ENCODE data around the gene LTBP2.

DNA sequence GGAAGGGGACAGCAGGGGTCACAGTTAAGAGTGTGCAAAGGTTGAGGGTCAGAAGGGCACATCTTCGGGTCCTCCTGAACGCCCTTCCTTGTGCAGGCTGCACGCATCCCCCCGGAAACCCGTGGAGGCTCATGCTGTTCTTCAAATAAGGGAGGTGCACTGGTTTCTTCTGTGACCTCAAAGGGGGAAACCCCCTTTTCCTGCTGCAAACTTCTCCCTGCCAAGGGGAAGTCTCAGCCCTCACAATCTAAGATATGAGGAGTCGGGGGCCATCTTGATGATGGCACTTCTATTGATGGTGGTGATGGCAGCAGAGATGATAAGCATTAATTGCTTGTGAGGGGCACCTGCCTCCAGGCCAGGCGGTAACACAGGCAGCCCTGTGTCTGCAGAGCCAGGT lies 78.5 kb downstream of the LTBP2 start:
- TF ChIP-seq POLR2A (IDR thresholded peaks at IDR 0.05; ENCODE audit: low read length) (no peak), GATA1 (IDR thresholded peaks at IDR 0.05; ENCODE audit: low read depth, low read length) (no peak)
